Neural progenitor cell (in vitro differentiated cells): ENCODE data around the gene BCAS3. TPM values are rescaled to one million over a fixed set of nuclear protein-coding genes. Genes with fewer than 3 reads are reported as not detected.

Experiments
- DNase-seq: peaks from one replicate; pipeline ENCODE4 v3.0.0-alpha.2; 2016; ENCODE audit warnings: low spot score
- H2AFZ ChIP-seq: fragments of 200-600 bp; sonication (generic); replicated peaks from 2 replicates; pipeline ENCODE4 v1.6.1; 2016; ENCODE audit warnings: antibody characterized with exemption
- H3F3A ChIP-seq: fragments of 200-600 bp; sonication (generic); 2 replicates; pipeline ENCODE4 v1.6.1; 2016; ENCODE audit warnings: antibody characterized with exemption, low read depth
- H3K27ac ChIP-seq: fragments of 200-600 bp; sonication (generic); 2 replicates; pipeline ENCODE4 v1.5.1; 2016; ENCODE audit warnings: mild to moderate bottlenecking
- H3K27me3 ChIP-seq: fragments of 200-600 bp; sonication (generic); 2 replicates; pipeline ENCODE4 v1.6.1; 2016; ENCODE audit warnings: mild to moderate bottlenecking, moderate library complexity
- H3K36me3 ChIP-seq: fragments of 200-600 bp; sonication (generic); 2 replicates; pipeline ENCODE4 v1.5.1; 2016
- H3K4me1 ChIP-seq: fragments of 200-600 bp; sonication (generic); 2 replicates; pipeline ENCODE4 v1.6.1; 2016; ENCODE audit warnings: mixed run types
- H3K4me2 ChIP-seq: fragments of 200-600 bp; sonication (generic); 2 replicates; pipeline ENCODE4 v1.6.1; 2016
- H3K4me3 ChIP-seq: fragments of 200-600 bp; sonication (generic); 2 replicates; pipeline ENCODE4 v1.5.1; 2016
- H3K79me2 ChIP-seq: fragments of 200-600 bp; sonication (generic); 2 replicates; pipeline ENCODE4 v1.6.1; 2016; ENCODE audit warnings: low read depth
- H3K9ac ChIP-seq: fragments of 200-600 bp; sonication (generic); 2 replicates; pipeline ENCODE4 v1.6.1; 2016
- H3K9me3 ChIP-seq: fragments of 200-600 bp; sonication (generic); 2 replicates; pipeline ENCODE4 v1.5.1; 2016; ENCODE audit warnings: low read depth
- H4K20me1 ChIP-seq: fragments of 200-600 bp; sonication (generic); 2 replicates; pipeline ENCODE4 v1.6.1; 2016; ENCODE audit warnings: low read depth
- H3K27ac Mint-ChIP-seq: 3 replicates; pipeline ENCODE4 v1.8.0; 2021; ENCODE audit warnings: mixed read lengths
- H3K27me3 Mint-ChIP-seq: 2 replicates; pipeline ENCODE4 v1.8.0; 2022; ENCODE audit warnings: low read depth, mild to moderate bottlenecking, inconsistent platforms, moderate library complexity, mixed read lengths; ENCODE audit not compliant: insufficient read depth
- H3K36me3 Mint-ChIP-seq: 3 replicates; pipeline ENCODE4 v1.8.0; 2021; ENCODE audit warnings: mixed read lengths
- H3K4me1 Mint-ChIP-seq: 3 replicates; pipeline ENCODE4 v1.8.0; 2021; ENCODE audit warnings: mixed read lengths
- H3K4me3 Mint-ChIP-seq: 3 replicates; pipeline ENCODE4 v1.8.0; 2021; ENCODE audit warnings: mild to moderate bottlenecking, moderate library complexity, mixed read lengths
- H3K9me3 Mint-ChIP-seq: 3 replicates; pipeline ENCODE4 v1.8.0; 2020; ENCODE audit warnings: mixed read lengths
- CTCF ChIP-seq: fragments of 200-600 bp; sonication (generic); IDR thresholded peaks from 2 replicates; pipeline ENCODE4 v1.5.1; 2017; ENCODE audit warnings: antibody characterized with exemption, mild to moderate bottlenecking
- EZH2 ChIP-seq: fragments of 200-600 bp; sonication (generic); IDR thresholded peaks from 2 replicates; pipeline ENCODE4 v1.6.1; 2017; ENCODE audit warnings: antibody characterized with exemption, mild to moderate bottlenecking, moderate library complexity
- EZH2phosphoT487 ChIP-seq: fragments of 200-600 bp; sonication (generic); IDR thresholded peaks from 2 replicates; pipeline ENCODE4 v1.6.1; 2017; ENCODE audit warnings: antibody characterized with exemption
- total RNA-seq: library from RNA; depleted of rRNA; stranded (reverse); fragments of >200 nt; gene quantifications from 2 replicates; pipeline ENCODE4 v1.2.3, GENCODE V29; 2015; ENCODE audit warnings: low replicate concordance

Gene BCAS3
- total RNA-seq, 1 donor from 2014 or later = 60.9 TPM

GRCh38 chr17:61422116-61422799 lies 744.6 kb downstream of the BCAS3 start:
- H3F3A ChIP-seq = no peaks in the 10 kb centered on the region
- H2AFZ ChIP-seq = no peak overlapping the region
- H3K9me3 Mint-ChIP-seq = no peaks in the 10 kb centered on the region
- H3K4me3 Mint-ChIP-seq = no peak overlapping the region
- H3K36me3 ChIP-seq = no peaks in the 10 kb centered on the region
- no peaks in the 10 kb centered on the region for H4K20me1 ChIP-seq
- H3K27me3 Mint-ChIP-seq = peaks cover 10% of the 10 kb centered on the region
- TF ChIP-seq CTCF (no peak), EZH2 (no peak), EZH2phosphoT487 (no peak)
- no peaks in the 10 kb centered on the region for H3K4me1 Mint-ChIP-seq
- no peak overlapping the region for H3K27ac ChIP-seq
- H3K4me3 ChIP-seq = no peak overlapping the region
- H3K27ac Mint-ChIP-seq = no peak overlapping the region
- no peak overlapping the region for H3K9ac ChIP-seq
- H3K79me2 ChIP-seq = no peaks in the 10 kb centered on the region
- H3K27me3 ChIP-seq = peaks cover 40% of the 10 kb centered on the region
- no peaks in the 10 kb centered on the region for H3K4me1 ChIP-seq
- no peak overlapping the region for H3K4me2 ChIP-seq
- DNase-seq = no peak
- no peaks in the 10 kb centered on the region for H3K36me3 Mint-ChIP-seq
- H3K9me3 ChIP-seq = no peaks in the 10 kb centered on the region

GRCh38 chr17:61422869-61423268 lies 745.2 kb downstream of the BCAS3 start:
- Histone ChIP-seq H3F3A (no peaks in the 10 kb centered on the region), H3K4me2 (no peak overlapping the region), H3K9me3 (no peaks in the 10 kb centered on the region), H3K27me3 (peaks cover 34% of the 10 kb centered on the region), H4K20me1 (no peaks in the 10 kb centered on the region), H3K36me3 (no peaks in the 10 kb centered on the region), H3K9ac (no peak overlapping the region), H2AFZ (no peak overlapping the region), H3K79me2 (no peaks in the 10 kb centered on the region), H3K4me1 (no peaks in the 10 kb centered on the region), H3K4me3 (no peak overlapping the region), H3K27ac (no peak overlapping the region)
- no peaks in the 10 kb centered on the region for H3K9me3 Mint-ChIP-seq
- no peak for DNase-seq
- H3K27ac Mint-ChIP-seq = no peak overlapping the region
- no peak overlapping the region for H3K4me3 Mint-ChIP-seq
- TF ChIP-seq EZH2phosphoT487 (no peak), EZH2 (no peak), CTCF (no peak)
- no peaks in the 10 kb centered on the region for H3K4me1 Mint-ChIP-seq
- H3K36me3 Mint-ChIP-seq = no peaks in the 10 kb centered on the region
- peaks cover 8% of the 10 kb centered on the region for H3K27me3 Mint-ChIP-seq

- no peak overlapping the region for H2AFZ ChIP-seq
- no peak overlapping the region for H3K27ac Mint-ChIP-seq
- no peaks in the 10 kb centered on the region for H3F3A ChIP-seq
- H3K4me3 ChIP-seq = no peak overlapping the region
- no peak for DNase-seq
- H3K4me3 Mint-ChIP-seq = no peak overlapping the region
- H3K36me3 Mint-ChIP-seq = no peaks in the 10 kb centered on the region
- no peak overlapping the region for H3K4me2 ChIP-seq
- TF ChIP-seq CTCF (no peak), EZH2phosphoT487 (no peak), EZH2 (no peak)
- no peak overlapping the region for H3K27ac ChIP-seq
- H3K4me1 Mint-ChIP-seq = no peaks in the 10 kb centered on the region
- peaks cover 11% of the 10 kb centered on the region for H3K27me3 Mint-ChIP-seq
- no peaks in the 10 kb centered on the region for H4K20me1 ChIP-seq
- H3K79me2 ChIP-seq = no peaks in the 10 kb centered on the region
- H3K27me3 ChIP-seq = peaks cover 39% of the 10 kb centered on the region
- H3K9me3 Mint-ChIP-seq = no peaks in the 10 kb centered on the region
- no peak overlapping the region for H3K9ac ChIP-seq
- H3K9me3 ChIP-seq = no peaks in the 10 kb centered on the region
- H3K4me1 ChIP-seq = no peaks in the 10 kb centered on the region
- no peaks in the 10 kb centered on the region for H3K36me3 ChIP-seq
Measured at GRCh38 chr17:61423967-61424649, 746.5 kb downstream of the BCAS3 start.
